ENCODE measurements around the gene ZNF467.

ZNF467 gene

GRCh38 chr7:149751043-149751775, 22.2 kb downstream of the ZNF467 start:
- DNase-seq (ENCODE audit: low read depth in 2 of 3, low spot score in 1 of 3) = no peak

- no peak for DNase-seq (ENCODE audit: low read depth in 2 of 3, low spot score in 1 of 3)
Observed at GRCh38 chr7:149750122-149750845, 23.1 kb downstream of the ZNF467 start.

GRCh38 chr7:149748076-149748874, 25.1 kb downstream of the ZNF467 start:
- no peak for DNase-seq (ENCODE audit: low read depth in 2 of 3, low spot score in 1 of 3)

- no peak for DNase-seq (ENCODE audit: low read depth in 2 of 3, low spot score in 1 of 3)
Observed at GRCh38 chr7:149743476-149744255, 29.7 kb downstream of the ZNF467 start.

- peak; percentile 41 to 61 (median 61) for DNase-seq (ENCODE audit: low read depth in 2 of 3, low spot score in 1 of 3)
Observed at GRCh38 chr7:149742075-149742701, 31.2 kb downstream of the ZNF467 start.

- no peak for DNase-seq (ENCODE audit: low read depth in 2 of 3, low spot score in 1 of 3)
Observed at GRCh38 chr7:149741629-149742028, 31.8 kb downstream of the ZNF467 start.

- no peak for DNase-seq (ENCODE audit: low read depth in 2 of 3, low spot score in 1 of 3)
Observed at GRCh38 chr7:149736478-149737360, 36.7 kb downstream of the ZNF467 start.

- no peak for DNase-seq (ENCODE audit: low read depth in 2 of 3, low spot score in 1 of 3)
Observed at GRCh38 chr7:149735779-149736477, 37.5 kb downstream of the ZNF467 start.

- DNase-seq (ENCODE audit: low read depth in 2 of 3, low spot score in 1 of 3) = no peak
Observed at GRCh38 chr7:149735181-149735602, 38.2 kb downstream of the ZNF467 start.

GRCh38 chr7:149734791-149735075, 38.7 kb downstream of the ZNF467 start:
- DNase-seq (ENCODE audit: low read depth in 2 of 3, low spot score in 1 of 3) = no peak

- no peak for DNase-seq (ENCODE audit: low read depth in 2 of 3, low spot score in 1 of 3)
Observed at GRCh38 chr7:149733924-149734790, 39.2 kb downstream of the ZNF467 start.

- DNase-seq (ENCODE audit: low read depth in 2 of 3, low spot score in 1 of 3) = no peak
Observed at GRCh38 chr7:149733131-149733923, 40.1 kb downstream of the ZNF467 start.

GRCh38 chr7:149732611-149733010, 40.8 kb downstream of the ZNF467 start:
- DNase-seq (ENCODE audit: low read depth in 2 of 3, low spot score in 1 of 3) = no peak

GRCh38 chr7:149732111-149732561, 41.3 kb downstream of the ZNF467 start:
- DNase-seq (ENCODE audit: low read depth in 2 of 3, low spot score in 1 of 3) = no peak

GRCh38 chr7:149731207-149731955, 42.0 kb downstream of the ZNF467 start:
- no peak for DNase-seq (ENCODE audit: low read depth in 2 of 3, low spot score in 1 of 3)

- no peak for DNase-seq (ENCODE audit: low read depth in 2 of 3, low spot score in 1 of 3)
Observed at GRCh38 chr7:149729983-149730801, 43.2 kb downstream of the ZNF467 start.

Measured in stimulated activated CD4-positive, alpha-beta T cell treated with anti-CD3 and anti-CD28 coated beads, Interleukin-12 subunit alpha, Interleukin-12 subunit beta, amount 100 ng/mL, for 48 hours (primary cell).